Endothelial cell of umbilical vein (primary cell): ENCODE data around the gene FSD1. TPM values are rescaled to one million over a fixed set of nuclear protein-coding genes. Genes with fewer than 3 reads are reported as not detected.
"Not testable (repeated sequence)": the region's sequence is repeated elsewhere in the genome, so short reads cannot be mapped to it uniquely, and the experiment has no call there.

ENCODE experiments used
- BruUV-seq: library from RNA; stranded (reverse); fragments of 400-500 nt; replicated peaks from 2 replicates; lab custom pipeline; 2021; lab: Mats Ljungman, UMichigan
- CTCF ChIA-PET: fragments of 300-600, 350-600 bp; sonication (Branson Sonifier 250); formaldehyde crosslinking; loops from one replicate; lab custom pipeline; 2021; ENCODE audit warnings: antibody characterized with exemption, inconsistent platforms; lab: Charles Lee
- POLR2A ChIA-PET: fragments of 300-600, 350-600 bp; sonication (Branson Sonifier 250); formaldehyde crosslinking; loops from one replicate; lab custom pipeline; 2021; ENCODE audit warnings: antibody characterized with exemption, inconsistent platforms; lab: Charles Lee
- DNase-seq: peaks from one replicate; pipeline ENCODE4 v3.0.0-alpha.2; 2011; ENCODE audit warnings: low read depth, low spot score
- FAIRE-seq: peaks from 2 replicates; lab custom pipeline; 2011; peaks lifted over from hg19 to GRCh38; lab: Jason Lieb, UNC
- H2AFZ ChIP-seq: 2 replicates; pipeline ENCODE4 v1.6.0; 2012; ENCODE audit warnings: low read depth, low read length, control low read depth, inconsistent platforms
- H3K27ac ChIP-seq: 2 replicates; pipeline ENCODE4 v1.5.1; 2011; ENCODE audit warnings: low read depth, mild to moderate bottlenecking, control low read depth, low read length, moderate library complexity; ENCODE audit not compliant: insufficient read depth
- H3K27me3 ChIP-seq, 2 experiments: 2 replicates each; pipeline versions ENCODE4 v1.6.0 to v1.6.1; 2011; ENCODE audit warnings: low read length in 2 of 2, mixed read lengths in 1 of 2; ENCODE audit not compliant: control insufficient read depth in 2 of 2, insufficient read depth in 2 of 2
- H3K36me3 ChIP-seq, 2 experiments: 2 replicates in 1 of 2; 3 replicates in 1 of 2; pipeline ENCODE4 v1.5.1; 2011; ENCODE audit warnings: low read length in 2 of 2, mild to moderate bottlenecking in 1 of 2, moderate library complexity in 1 of 2; ENCODE audit not compliant: control insufficient read depth in 2 of 2, insufficient read depth in 2 of 2; ENCODE audit errors: extremely low read depth in 1 of 2
- H3K4me1 ChIP-seq: 3 replicates; pipeline ENCODE4 v1.5.1; 2011; ENCODE audit warnings: mild to moderate bottlenecking, low read length; ENCODE audit not compliant: control insufficient read depth, insufficient read depth; ENCODE audit errors: extremely low read depth
- H3K4me2 ChIP-seq: 2 replicates; pipeline ENCODE4 v1.6.1; 2011; ENCODE audit warnings: low read length, control low read depth, mixed read lengths; ENCODE audit not compliant: insufficient read depth
- H3K4me3 ChIP-seq, 3 experiments: fragments of 200-600 bp in 1 of 3; sonication (generic), shearing (Covaris generic) in 1 of 3; replicated peaks in 1 of 3; 2 replicates each; pipeline ENCODE4 v1.5.1; 2011 to 2016; ENCODE audit warnings: control low read depth in 3 of 3, low read length in 3 of 3, mild to moderate bottlenecking in 2 of 3, inconsistent platforms in 1 of 3, low read depth in 1 of 3, moderate library complexity in 1 of 3; ENCODE audit not compliant: insufficient read depth in 1 of 3
- H3K79me2 ChIP-seq: 2 replicates; pipeline ENCODE4 v1.6.0; 2012; ENCODE audit warnings: low read length, inconsistent platforms; ENCODE audit not compliant: control insufficient read depth, insufficient read depth
- H3K9ac ChIP-seq: replicated peaks from 2 replicates; pipeline ENCODE3; 2011; ENCODE audit warnings: low read length, control low read depth; ENCODE audit not compliant: insufficient read depth; ENCODE audit errors: extremely low read depth
- H3K9me1 ChIP-seq: replicated peaks from 3 replicates; pipeline ENCODE4 v1.6.0; 2011; ENCODE audit warnings: mild to moderate bottlenecking, low read length; ENCODE audit not compliant: control insufficient read depth, insufficient read depth; ENCODE audit errors: extremely low read depth
- H3K9me3 ChIP-seq: replicated peaks from 2 replicates; pipeline ENCODE4 v1.5.1; 2012; ENCODE audit warnings: low read length, inconsistent platforms; ENCODE audit not compliant: control insufficient read depth, insufficient read depth
- H4K20me1 ChIP-seq: replicated peaks from 2 replicates; pipeline ENCODE3; 2011; ENCODE audit warnings: mild to moderate bottlenecking, low read length; ENCODE audit not compliant: control insufficient read depth, insufficient read depth; ENCODE audit errors: extremely low read depth
- EZH2 ChIP-seq: IDR thresholded peaks from 2 replicates; pipeline ENCODE4 v1.6.1; 2012; ENCODE audit warnings: borderline replicate concordance, low read depth, mild to moderate bottlenecking, moderate library complexity, low read length, inconsistent platforms; ENCODE audit not compliant: severe bottlenecking
- FOS ChIP-seq: IDR thresholded peaks from 2 replicates; pipeline ENCODE4 v1.6.1; 2011; ENCODE audit warnings: mild to moderate bottlenecking, low read length, moderate library complexity, borderline replicate concordance; ENCODE audit not compliant: insufficient read depth
- GATA2 ChIP-seq: IDR thresholded peaks from 2 replicates; pipeline ENCODE4 v1.7.0; 2011; ENCODE audit warnings: low read depth, mild to moderate bottlenecking, moderate library complexity, mixed read lengths, low read length; ENCODE audit not compliant: insufficient read length, insufficient read depth
- JUN ChIP-seq: IDR thresholded peaks from 2 replicates; pipeline ENCODE4 v1.6.1; 2011; ENCODE audit warnings: borderline replicate concordance, low read depth; ENCODE audit not compliant: insufficient read length, insufficient read depth
- MYC ChIP-seq: IDR thresholded peaks from one replicate; pipeline ENCODE4 v1.6.1; 2011; ENCODE audit warnings: mild to moderate bottlenecking, low read depth, low read length
- POLR2A ChIP-seq: IDR thresholded peaks from 2 replicates; pipeline ENCODE4 v1.6.1; 2012; ENCODE audit warnings: low read depth, mild to moderate bottlenecking, control low read depth, low read length
- POLR2AphosphoS5 ChIP-seq: IDR thresholded peaks from 2 replicates; pipeline ENCODE4 v1.6.1; 2012; ENCODE audit warnings: low read depth, mild to moderate bottlenecking, control low read depth, low read length, moderate library complexity; ENCODE audit not compliant: insufficient read depth
- dilution Hi-C: fragments of 300-500 bp; cut with MboI; formaldehyde crosslinking; loops from one replicate; pipeline ENCODE4 v1.15.0; 2019; ENCODE audit warnings: low sequenced_read_pairs; ENCODE audit not compliant: extremely low pct_ligation_motif_present
- intact Hi-C: fragments of 100-400 bp; cut with micrococcal nuclease; formaldehyde crosslinking; loops from one replicate; pipeline ENCODE4 v1.10.0; 2022
- polyA plus RNA-seq, 4 experiments: library from polyadenylated mRNA; depleted of rRNA in 3 of 4; stranded (reverse) in 3 of 4; unstranded in 1 of 4; fragments of >200 nt; gene quantifications; 2 replicates each; pipeline versions ENCODE4 v1.2.1 to v1.2.3, GENCODE V29; 2011 to 2012; ENCODE audit warnings: missing spikeins in 1 of 4
- total RNA-seq: library from RNA; stranded (reverse); gene quantifications from 2 replicates; pipeline ENCODE4 v1.2.3, GENCODE V29; 2021
- TF ChIP-seq, protein P1 (sequence below), 2 donors: IDR thresholded peaks; 1 replicate in 1 of 2; 2 replicates in 1 of 2; pipeline ENCODE4 v1.5.1; 2011; ENCODE audit warnings: low read length in 2 of 2, mild to moderate bottlenecking in 2 of 2, moderate library complexity in 2 of 2, control low read depth in 1 of 2, inconsistent platforms in 1 of 2, low read depth in 1 of 2; ENCODE audit not compliant: insufficient read depth in 1 of 2; ENCODE audit errors: extremely low read depth in 1 of 2
- TF ChIP-seq, protein P2 (sequence below): IDR thresholded peaks from 2 replicates; pipeline ENCODE4 v1.6.1; 2011; ENCODE audit not compliant: insufficient read depth, insufficient read length

FSD1 gene
- total and polyA plus RNA-seq, 2 donors (not counting 3 experiments of a cell fraction or from before 2014, with no cell fraction given), result 25.8 to 55.5 TPM

DNA sequence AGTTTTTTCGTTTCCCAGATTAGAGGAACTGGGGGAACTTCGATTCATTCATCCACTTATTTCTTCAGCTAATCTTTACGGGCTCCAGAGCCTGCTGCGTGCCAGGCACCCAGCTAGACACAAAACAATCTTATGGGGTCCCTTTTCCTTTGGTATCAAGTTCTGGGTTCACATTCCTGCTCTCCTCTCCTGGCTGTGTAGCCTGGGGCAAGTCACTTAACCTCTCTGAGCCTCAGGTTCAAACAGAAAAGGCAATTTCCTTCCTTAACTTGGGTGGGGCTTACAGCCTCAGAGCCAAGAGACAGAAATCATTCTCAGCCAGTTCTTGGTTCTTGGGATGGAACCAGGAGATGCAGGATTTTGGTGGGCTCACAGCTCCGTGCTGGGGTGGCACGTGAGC, 19.4 kb upstream of the FSD1 start:
- intact Hi-C loops, result no loop called here
- H3K9ac ChIP-seq, result no peak overlapping the region
- peaks cover 6 to 7% of the 10 kb centered on the region in 2 experiments for H3K27me3 ChIP-seq
- H3K4me2 ChIP-seq, result no peak overlapping the region
- H3K36me3 ChIP-seq, result no peaks in the 10 kb centered on the region
- DNase-seq (no peak), FAIRE-seq (no peak)
- no peak overlapping the region for H3K27ac ChIP-seq
- TF ChIP-seq, protein P1, sequence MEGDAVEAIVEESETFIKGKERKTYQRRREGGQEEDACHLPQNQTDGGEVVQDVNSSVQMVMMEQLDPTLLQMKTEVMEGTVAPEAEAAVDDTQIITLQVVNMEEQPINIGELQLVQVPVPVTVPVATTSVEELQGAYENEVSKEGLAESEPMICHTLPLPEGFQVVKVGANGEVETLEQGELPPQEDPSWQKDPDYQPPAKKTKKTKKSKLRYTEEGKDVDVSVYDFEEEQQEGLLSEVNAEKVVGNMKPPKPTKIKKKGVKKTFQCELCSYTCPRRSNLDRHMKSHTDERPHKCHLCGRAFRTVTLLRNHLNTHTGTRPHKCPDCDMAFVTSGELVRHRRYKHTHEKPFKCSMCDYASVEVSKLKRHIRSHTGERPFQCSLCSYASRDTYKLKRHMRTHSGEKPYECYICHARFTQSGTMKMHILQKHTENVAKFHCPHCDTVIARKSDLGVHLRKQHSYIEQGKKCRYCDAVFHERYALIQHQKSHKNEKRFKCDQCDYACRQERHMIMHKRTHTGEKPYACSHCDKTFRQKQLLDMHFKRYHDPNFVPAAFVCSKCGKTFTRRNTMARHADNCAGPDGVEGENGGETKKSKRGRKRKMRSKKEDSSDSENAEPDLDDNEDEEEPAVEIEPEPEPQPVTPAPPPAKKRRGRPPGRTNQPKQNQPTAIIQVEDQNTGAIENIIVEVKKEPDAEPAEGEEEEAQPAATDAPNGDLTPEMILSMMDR (IDR thresholded peaks at IDR 0.05; ENCODE audit: extremely low read depth in 1 of 2, insufficient read depth in 1 of 2, low read depth in 1 of 2, low read length in 2 of 2), result no peak
- TF ChIP-seq EZH2 (no peak), POLR2AphosphoS5 (no peak), JUN (no peak), MYC (no peak), FOS (no peak), POLR2A (no peak), GATA2 (no peak)
- TF ChIP-seq, protein P2, sequence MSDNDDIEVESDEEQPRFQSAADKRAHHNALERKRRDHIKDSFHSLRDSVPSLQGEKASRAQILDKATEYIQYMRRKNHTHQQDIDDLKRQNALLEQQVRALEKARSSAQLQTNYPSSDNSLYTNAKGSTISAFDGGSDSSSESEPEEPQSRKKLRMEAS, result no peak
- dilution Hi-C loops, result no loop called here
- ChIA-PET POLR2A (interaction anchor here (0.6 kb wide), 1 partner anchor 831 kb away, joined by 7 read pairs; no protein-coding TSS in a partner anchor), CTCF (interaction anchor here (1.5 to 1.7 kb wide), 2 partner anchors 67 to 240 kb away, joined by 3 to 4 read pairs; no protein-coding TSS in a partner anchor)
- no peaks in the 10 kb centered on the region for H3K9me1 ChIP-seq
- H4K20me1 ChIP-seq, result no peaks in the 10 kb centered on the region
- no peaks in the 10 kb centered on the region for H3K4me1 ChIP-seq
- no peak overlapping the region for H3K4me3 ChIP-seq
- H3K79me2 ChIP-seq, result no peaks in the 10 kb centered on the region
- BruUV-seq, result no TSS peak
- no peak overlapping the region for H2AFZ ChIP-seq
- no peaks in the 10 kb centered on the region for H3K9me3 ChIP-seq

DNA sequence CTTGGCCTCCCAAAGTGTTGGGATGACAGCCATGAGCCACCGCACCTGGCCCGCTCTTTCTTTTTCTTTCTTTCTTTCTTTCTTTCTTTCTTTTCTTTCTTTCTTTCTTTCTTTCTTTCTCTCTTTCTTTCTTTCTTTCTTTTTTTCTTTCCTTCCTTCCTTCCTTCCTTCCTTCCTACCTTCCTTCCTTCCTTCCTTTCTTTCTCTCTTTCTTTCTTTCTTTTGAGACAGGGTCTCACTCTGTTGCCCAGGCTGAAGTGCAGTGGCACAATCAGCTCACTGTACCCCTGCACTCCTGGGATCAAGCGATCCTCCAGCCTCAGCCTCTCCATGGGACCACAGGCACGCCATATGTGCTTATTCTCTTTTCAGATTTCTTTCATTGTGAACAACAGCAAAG, 18.3 kb upstream of the FSD1 start:
- H3K27ac ChIP-seq, H3K4me1 ChIP-seq, H3K4me2 ChIP-seq, H3K79me2 ChIP-seq, H3K9ac ChIP-seq, H3K4me3 ChIP-seq, H3K9me3 ChIP-seq, H3K9me1 ChIP-seq, BruUV-seq, dilution Hi-C loops, H2AFZ ChIP-seq, CTCF ChIA-PET, FAIRE-seq, POLR2A ChIA-PET, intact Hi-C loops, H4K20me1 ChIP-seq, DNase-seq, H3K27me3 ChIP-seq, H3K36me3 ChIP-seq: not testable (repeated sequence)
